Duodenal mucosa (tissue), 2 donors: ENCODE data around the gene RUNX3.

Experiments
- H3K27ac ChIP-seq: one replicate; pipeline ENCODE4 v1.7.0; 2013; ENCODE audit warnings: low read depth, low read length
- H3K27me3 ChIP-seq, 2 donors: one replicate each; pipeline ENCODE4 v1.7.0; 2013; ENCODE audit warnings: low read length in 2 of 2, control low read depth in 1 of 2; ENCODE audit not compliant: insufficient read depth in 2 of 2, control insufficient read depth in 1 of 2
- H3K36me3 ChIP-seq, 2 donors: one replicate each; pipeline ENCODE4 v1.7.0; 2013; ENCODE audit warnings: low read length in 2 of 2, control low read depth in 1 of 2; ENCODE audit not compliant: insufficient read depth in 2 of 2, control insufficient read depth in 1 of 2
- H3K4me1 ChIP-seq, 2 donors: one replicate each; pipeline ENCODE4 v1.7.0; 2013; ENCODE audit warnings: low read length in 2 of 2, control low read depth in 1 of 2; ENCODE audit not compliant: insufficient read depth in 2 of 2, control insufficient read depth in 1 of 2
- H3K4me3 ChIP-seq, 2 donors: one replicate each; pipeline ENCODE4 v1.7.0; 2013; ENCODE audit warnings: low read length in 2 of 2, low read depth in 1 of 2
- H3K9ac ChIP-seq, 2 donors: one replicate each; pipeline ENCODE4 v1.7.0; 2013; ENCODE audit warnings: low read length in 2 of 2, low read depth in 1 of 2
- H3K9me3 ChIP-seq, 2 donors: one replicate each; pipeline ENCODE4 v1.7.0; 2013; ENCODE audit warnings: low read length in 2 of 2, control low read depth in 1 of 2; ENCODE audit not compliant: control insufficient read depth in 1 of 2

RUNX3 gene

GRCh38 chr1:24936684-24937083 is 6.6 kb upstream of the RUNX3 start:
- peaks cover 25 to 37% of the 10 kb centered on the region in 2 donors for H3K27me3 ChIP-seq
- no peaks in the 10 kb centered on the region for H3K9me3 ChIP-seq
- H3K4me1 ChIP-seq = peaks cover 17 to 20% of the 10 kb centered on the region in 2 donors
- H3K9ac ChIP-seq = no peak overlapping the region
- H3K27ac ChIP-seq = no peak overlapping the region
- H3K4me3 ChIP-seq = no peak overlapping the region
- H3K36me3 ChIP-seq = no peaks in the 10 kb centered on the region

- Histone ChIP-seq H3K27ac (no peak overlapping the region), H3K4me3 (peak overlapping the region in 1 of 2 donors; percentile 22), H3K36me3 (no peaks in the 10 kb centered on the region), H3K9ac (no peak overlapping the region), H3K4me1 (peaks cover 26 to 28% of the 10 kb centered on the region in 2 donors), H3K27me3 (peaks cover 33 to 46% of the 10 kb centered on the region in 2 donors), H3K9me3 (no peaks in the 10 kb centered on the region)
Measured at GRCh38 chr1:24935615-24936484, 5.8 kb upstream of the RUNX3 start.

GRCh38 chr1:24935196-24935526 is 5.1 kb upstream of the RUNX3 start:
- Histone ChIP-seq H3K9ac (no peak overlapping the region), H3K36me3 (no peaks in the 10 kb centered on the region), H3K27ac (no peak overlapping the region), H3K4me1 (peaks cover 26 to 31% of the 10 kb centered on the region in 2 donors), H3K27me3 (peaks cover 37 to 51% of the 10 kb centered on the region in 2 donors), H3K4me3 (no peak overlapping the region), H3K9me3 (no peaks in the 10 kb centered on the region)

- H3K27ac ChIP-seq = no peak overlapping the region
- peaks cover 26 to 31% of the 10 kb centered on the region in 2 donors for H3K4me1 ChIP-seq
- H3K27me3 ChIP-seq = peaks cover 37 to 51% of the 10 kb centered on the region in 2 donors
- H3K36me3 ChIP-seq = no peaks in the 10 kb centered on the region
- no peak overlapping the region for H3K9ac ChIP-seq
- no peaks in the 10 kb centered on the region for H3K9me3 ChIP-seq
- no peak overlapping the region for H3K4me3 ChIP-seq
Measured at GRCh38 chr1:24934310-24935195, 4.5 kb upstream of the RUNX3 start.

GRCh38 chr1:24933468-24933867 is 3.4 kb upstream of the RUNX3 start:
- Histone ChIP-seq H3K4me1 (peaks cover 29 to 31% of the 10 kb centered on the region in 2 donors), H3K4me3 (no peak overlapping the region), H3K27me3 (peaks cover 48 to 59% of the 10 kb centered on the region in 2 donors), H3K9ac (no peak overlapping the region), H3K27ac (no peak overlapping the region), H3K36me3 (no peaks in the 10 kb centered on the region), H3K9me3 (no peaks in the 10 kb centered on the region)

GRCh38 chr1:24932725-24933294 is 2.7 kb upstream of the RUNX3 start:
- Histone ChIP-seq H3K36me3 (no peaks in the 10 kb centered on the region), H3K27ac (no peak overlapping the region), H3K27me3 (peaks cover 54 to 66% of the 10 kb centered on the region in 2 donors), H3K9me3 (no peaks in the 10 kb centered on the region), H3K9ac (peak overlapping the region in 1 of 2 donors; percentile 14), H3K4me1 (peaks cover 29 to 31% of the 10 kb centered on the region in 2 donors), H3K4me3 (peak overlapping the region; percentile 16 to 32)

GRCh38 chr1:24932284-24932683 is 2.2 kb upstream of the RUNX3 start:
- H3K27ac ChIP-seq = no peak overlapping the region
- no peaks in the 10 kb centered on the region for H3K9me3 ChIP-seq
- H3K9ac ChIP-seq = peak overlapping the region in 1 of 2 donors; percentile 14
- H3K4me3 ChIP-seq = peak overlapping the region; percentile 16 to 32
- H3K27me3 ChIP-seq = peaks cover 59 to 71% of the 10 kb centered on the region in 2 donors
- no peaks in the 10 kb centered on the region for H3K36me3 ChIP-seq
- H3K4me1 ChIP-seq = peaks cover 29 to 34% of the 10 kb centered on the region in 2 donors

- Histone ChIP-seq H3K9ac (peak overlapping the region in 1 of 2 donors; percentile 7), H3K27me3 (peaks cover 66 to 77% of the 10 kb centered on the region in 2 donors), H3K36me3 (no peaks in the 10 kb centered on the region), H3K4me3 (peak overlapping the region; percentile 11 to 36), H3K9me3 (no peaks in the 10 kb centered on the region), H3K27ac (no peak overlapping the region), H3K4me1 (peaks cover 33 to 41% of the 10 kb centered on the region in 2 donors)
Measured at GRCh38 chr1:24931468-24932231, 1.6 kb upstream of the RUNX3 start.

- H3K27me3 ChIP-seq = peaks cover 71 to 79% of the 10 kb centered on the region in 2 donors
Measured at GRCh38 chr1:24931146-24931467, 1.0 kb upstream of the RUNX3 start.

More at GRCh38 chr1:24931146-24931467, 1.0 kb upstream of the RUNX3 start:
- no peak overlapping the region for H3K9ac ChIP-seq
- no peaks in the 10 kb centered on the region for H3K36me3 ChIP-seq
- no peak overlapping the region for H3K4me3 ChIP-seq
- no peak overlapping the region for H3K27ac ChIP-seq
- peaks cover 33 to 42% of the 10 kb centered on the region in 2 donors for H3K4me1 ChIP-seq
- H3K9me3 ChIP-seq = no peaks in the 10 kb centered on the region
